ENCODE results near the gene EZR.

DNA sequence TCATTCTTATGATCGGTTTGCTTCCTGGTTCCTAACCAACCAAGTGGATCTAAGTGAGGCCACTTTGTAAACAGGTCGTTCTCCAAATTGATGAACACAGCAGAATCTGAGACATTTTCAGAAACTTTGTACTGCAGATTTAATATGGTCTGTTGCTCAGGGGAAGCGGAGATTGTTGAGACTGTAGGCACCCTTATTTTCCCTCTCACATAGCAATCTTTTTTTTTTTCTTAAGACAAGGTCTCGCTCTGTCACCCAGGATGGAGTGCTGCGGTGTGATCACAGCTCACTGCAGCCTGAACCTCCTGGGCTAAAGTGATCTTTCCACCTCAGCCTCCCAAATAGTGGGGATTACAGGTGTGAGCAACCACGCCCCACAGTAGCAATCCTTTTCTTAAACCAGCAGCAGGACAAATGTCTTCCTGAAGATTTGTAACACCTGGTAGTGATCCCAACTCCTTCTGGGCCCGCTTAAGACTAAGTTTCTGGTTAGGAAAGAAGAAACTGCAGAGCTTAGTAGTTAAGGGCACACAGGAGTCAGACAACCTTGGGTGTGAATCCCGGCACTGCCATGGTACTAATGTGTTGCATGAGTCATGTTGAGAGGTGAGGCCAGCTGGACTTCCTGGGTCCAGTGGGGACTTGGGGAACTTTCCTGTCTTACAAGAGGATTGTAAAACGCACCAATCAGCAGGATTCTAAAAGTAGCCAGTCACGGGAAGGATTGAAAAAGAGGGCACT is 48.4 kb upstream of the EZR start:
- TF ChIP-seq EZH2 (IDR thresholded peaks at IDR 0.05) (no peak), FOXP2 (optimal IDR thresholded peaks at IDR 0.05; ENCODE audit: control extremely low read depth, extremely low read length, insufficient read depth) (no peak), POLR2AphosphoS5 (IDR thresholded peaks at IDR 0.05; ENCODE audit: borderline replicate concordance, low read depth, low read length) (no peak)

Data from SK-N-MC (cell line).